ENCODE measurements around the gene TMLHE.

DNA sequence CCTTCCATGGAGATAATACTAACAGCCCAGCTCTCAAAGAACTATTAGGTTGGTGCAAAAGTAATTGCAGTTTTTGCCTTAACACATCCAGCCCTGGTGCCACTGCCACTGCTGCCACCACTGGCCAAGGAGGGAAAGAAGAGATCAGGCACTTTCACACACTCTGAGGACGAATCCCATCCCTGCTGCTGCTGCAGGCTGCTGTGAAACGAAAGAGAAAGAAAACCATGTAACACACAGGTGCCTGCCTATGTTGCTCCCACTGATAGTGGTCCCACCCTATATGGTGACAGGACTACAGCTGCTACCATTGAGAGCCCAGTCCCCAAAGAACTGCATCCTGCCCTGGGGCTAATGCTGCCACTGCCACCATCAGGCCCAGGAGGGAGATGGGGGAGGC is 35.1 kb downstream of the TMLHE start:
- TF ChIP-seq POLR2A (IDR thresholded peaks at IDR 0.05): no peak
- TF ChIP-seq, protein P1, sequence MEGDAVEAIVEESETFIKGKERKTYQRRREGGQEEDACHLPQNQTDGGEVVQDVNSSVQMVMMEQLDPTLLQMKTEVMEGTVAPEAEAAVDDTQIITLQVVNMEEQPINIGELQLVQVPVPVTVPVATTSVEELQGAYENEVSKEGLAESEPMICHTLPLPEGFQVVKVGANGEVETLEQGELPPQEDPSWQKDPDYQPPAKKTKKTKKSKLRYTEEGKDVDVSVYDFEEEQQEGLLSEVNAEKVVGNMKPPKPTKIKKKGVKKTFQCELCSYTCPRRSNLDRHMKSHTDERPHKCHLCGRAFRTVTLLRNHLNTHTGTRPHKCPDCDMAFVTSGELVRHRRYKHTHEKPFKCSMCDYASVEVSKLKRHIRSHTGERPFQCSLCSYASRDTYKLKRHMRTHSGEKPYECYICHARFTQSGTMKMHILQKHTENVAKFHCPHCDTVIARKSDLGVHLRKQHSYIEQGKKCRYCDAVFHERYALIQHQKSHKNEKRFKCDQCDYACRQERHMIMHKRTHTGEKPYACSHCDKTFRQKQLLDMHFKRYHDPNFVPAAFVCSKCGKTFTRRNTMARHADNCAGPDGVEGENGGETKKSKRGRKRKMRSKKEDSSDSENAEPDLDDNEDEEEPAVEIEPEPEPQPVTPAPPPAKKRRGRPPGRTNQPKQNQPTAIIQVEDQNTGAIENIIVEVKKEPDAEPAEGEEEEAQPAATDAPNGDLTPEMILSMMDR (IDR thresholded peaks at IDR 0.05): no peak

All from testis (tissue), 2 donors.